ENCODE results near the gene MYO1E. TPM values are rescaled to one million over a fixed set of nuclear protein-coding genes. Genes with fewer than 3 reads are reported as not detected.

The MYO1E gene
- polyA plus RNA-seq, 1 donor from 2014 or later, result 0.38 TPM

DNA sequence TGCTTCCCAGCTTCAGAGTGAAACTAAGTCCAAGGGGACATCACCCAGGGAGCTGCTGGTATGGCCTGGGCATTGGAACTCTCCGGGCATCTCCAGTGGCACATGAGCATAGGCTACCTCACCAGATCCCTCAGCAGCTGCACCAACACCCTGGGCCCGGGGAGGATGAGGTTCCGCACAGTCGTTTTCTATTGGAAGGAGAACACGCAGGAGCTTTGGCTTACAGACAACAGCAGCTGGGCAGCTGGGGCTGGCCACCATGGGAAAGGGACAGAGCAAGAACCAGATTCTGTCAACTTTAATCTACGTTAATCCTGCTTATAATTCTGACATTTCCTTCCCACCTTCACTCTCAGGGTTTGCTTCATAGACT is 65.5 kb downstream of the MYO1E start:
- Histone ChIP-seq H3K4me3 (ENCODE audit: low read length) (no peak overlapping the region), H3K9ac (ENCODE audit: low read length) (no peak overlapping the region), H3K27ac (ENCODE audit: low read length) (no peak overlapping the region), H4K20me1 (ENCODE audit: insufficient read depth) (no peaks in the 10 kb centered on the region), H3K9me3 (ENCODE audit: low read length) (no peaks in the 10 kb centered on the region), H2AFZ (ENCODE audit: low read depth, low read length) (no peak overlapping the region), H3K9me2 (ENCODE audit: insufficient read depth, low read length) (no peaks in the 10 kb centered on the region), H3F3A (ENCODE audit: insufficient read depth, low read length, poor library complexity, severe bottlenecking) (no peaks in the 10 kb centered on the region), H3K79me2 (replicated peaks; ENCODE audit: insufficient read depth, low read length) (no peaks in the 10 kb centered on the region), H3K36me3 (ENCODE audit: insufficient read depth, low read length) (no peaks in the 10 kb centered on the region), H3K4me2 (ENCODE audit: low read length) (no peak overlapping the region), H3K27me3 (ENCODE audit: insufficient read depth, low read depth, low read length) (no peaks in the 10 kb centered on the region)
- TF ChIP-seq, protein P1, sequence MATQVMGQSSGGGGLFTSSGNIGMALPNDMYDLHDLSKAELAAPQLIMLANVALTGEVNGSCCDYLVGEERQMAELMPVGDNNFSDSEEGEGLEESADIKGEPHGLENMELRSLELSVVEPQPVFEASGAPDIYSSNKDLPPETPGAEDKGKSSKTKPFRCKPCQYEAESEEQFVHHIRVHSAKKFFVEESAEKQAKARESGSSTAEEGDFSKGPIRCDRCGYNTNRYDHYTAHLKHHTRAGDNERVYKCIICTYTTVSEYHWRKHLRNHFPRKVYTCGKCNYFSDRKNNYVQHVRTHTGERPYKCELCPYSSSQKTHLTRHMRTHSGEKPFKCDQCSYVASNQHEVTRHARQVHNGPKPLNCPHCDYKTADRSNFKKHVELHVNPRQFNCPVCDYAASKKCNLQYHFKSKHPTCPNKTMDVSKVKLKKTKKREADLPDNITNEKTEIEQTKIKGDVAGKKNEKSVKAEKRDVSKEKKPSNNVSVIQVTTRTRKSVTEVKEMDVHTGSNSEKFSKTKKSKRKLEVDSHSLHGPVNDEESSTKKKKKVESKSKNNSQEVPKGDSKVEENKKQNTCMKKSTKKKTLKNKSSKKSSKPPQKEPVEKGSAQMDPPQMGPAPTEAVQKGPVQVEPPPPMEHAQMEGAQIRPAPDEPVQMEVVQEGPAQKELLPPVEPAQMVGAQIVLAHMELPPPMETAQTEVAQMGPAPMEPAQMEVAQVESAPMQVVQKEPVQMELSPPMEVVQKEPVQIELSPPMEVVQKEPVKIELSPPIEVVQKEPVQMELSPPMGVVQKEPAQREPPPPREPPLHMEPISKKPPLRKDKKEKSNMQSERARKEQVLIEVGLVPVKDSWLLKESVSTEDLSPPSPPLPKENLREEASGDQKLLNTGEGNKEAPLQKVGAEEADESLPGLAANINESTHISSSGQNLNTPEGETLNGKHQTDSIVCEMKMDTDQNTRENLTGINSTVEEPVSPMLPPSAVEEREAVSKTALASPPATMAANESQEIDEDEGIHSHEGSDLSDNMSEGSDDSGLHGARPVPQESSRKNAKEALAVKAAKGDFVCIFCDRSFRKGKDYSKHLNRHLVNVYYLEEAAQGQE (IDR thresholded peaks at IDR 0.05; ENCODE audit: borderline replicate concordance), result no peak
- TF ChIP-seq SMC3 (conservative IDR thresholded peaks at IDR 0.05; ENCODE audit: poor library complexity) (no peak), MXI1 (conservative IDR thresholded peaks at IDR 0.05; ENCODE audit: poor library complexity, severe bottlenecking) (no peak), POLR2AphosphoS5 (IDR thresholded peaks at IDR 0.05) (no peak), EP300 (conservative IDR thresholded peaks at IDR 0.05; ENCODE audit: poor library complexity, severe bottlenecking) (no peak), TAF1 (IDR thresholded peaks at IDR 0.05; ENCODE audit: low read depth) (no peak), RAD21 (conservative IDR thresholded peaks at IDR 0.05) (no peak), EZH2 (IDR thresholded peaks at IDR 0.05; ENCODE audit: borderline replicate concordance, insufficient read depth, low read length, poor library complexity, severe bottlenecking) (no peak)
- TF ChIP-seq, protein P2, sequence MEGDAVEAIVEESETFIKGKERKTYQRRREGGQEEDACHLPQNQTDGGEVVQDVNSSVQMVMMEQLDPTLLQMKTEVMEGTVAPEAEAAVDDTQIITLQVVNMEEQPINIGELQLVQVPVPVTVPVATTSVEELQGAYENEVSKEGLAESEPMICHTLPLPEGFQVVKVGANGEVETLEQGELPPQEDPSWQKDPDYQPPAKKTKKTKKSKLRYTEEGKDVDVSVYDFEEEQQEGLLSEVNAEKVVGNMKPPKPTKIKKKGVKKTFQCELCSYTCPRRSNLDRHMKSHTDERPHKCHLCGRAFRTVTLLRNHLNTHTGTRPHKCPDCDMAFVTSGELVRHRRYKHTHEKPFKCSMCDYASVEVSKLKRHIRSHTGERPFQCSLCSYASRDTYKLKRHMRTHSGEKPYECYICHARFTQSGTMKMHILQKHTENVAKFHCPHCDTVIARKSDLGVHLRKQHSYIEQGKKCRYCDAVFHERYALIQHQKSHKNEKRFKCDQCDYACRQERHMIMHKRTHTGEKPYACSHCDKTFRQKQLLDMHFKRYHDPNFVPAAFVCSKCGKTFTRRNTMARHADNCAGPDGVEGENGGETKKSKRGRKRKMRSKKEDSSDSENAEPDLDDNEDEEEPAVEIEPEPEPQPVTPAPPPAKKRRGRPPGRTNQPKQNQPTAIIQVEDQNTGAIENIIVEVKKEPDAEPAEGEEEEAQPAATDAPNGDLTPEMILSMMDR (IDR thresholded peaks at IDR 0.05; ENCODE audit: poor library complexity, severe bottlenecking), result no peak

DNA sequence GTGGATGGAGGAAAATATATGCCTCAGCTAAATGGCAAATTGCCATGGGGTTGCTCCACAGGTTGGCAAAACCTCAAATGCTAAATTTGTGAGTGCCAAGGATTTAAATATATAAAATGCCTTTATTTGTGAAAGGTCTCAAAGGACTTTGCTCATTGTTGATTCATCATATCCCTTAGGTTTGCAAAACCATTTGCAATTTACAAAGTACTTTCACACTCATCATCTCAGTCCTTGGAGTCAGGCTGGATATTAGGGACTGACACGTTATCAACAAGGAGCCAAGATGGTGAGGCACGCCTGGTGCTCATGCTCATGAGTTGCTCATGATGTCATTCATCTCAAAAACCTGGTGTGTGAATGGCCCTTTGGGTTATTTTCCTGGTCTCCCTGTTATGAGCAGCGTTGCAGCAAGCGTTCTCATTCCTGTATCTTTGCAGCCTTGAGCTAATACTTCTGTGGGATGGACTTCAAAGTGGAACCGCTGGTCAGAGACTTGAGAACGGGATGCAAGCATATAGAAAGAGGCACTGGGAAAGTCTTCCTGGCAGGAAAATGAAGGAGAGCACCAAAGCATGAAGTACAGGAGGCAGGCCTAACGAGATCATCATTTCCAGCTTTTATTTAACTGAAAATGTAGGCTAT is 66.0 kb downstream of the MYO1E start:
- Histone ChIP-seq H3K9me2 (ENCODE audit: insufficient read depth, low read length) (no peaks in the 10 kb centered on the region), H3K4me3 (ENCODE audit: low read length) (no peak overlapping the region), H4K20me1 (ENCODE audit: insufficient read depth) (no peaks in the 10 kb centered on the region), H2AFZ (ENCODE audit: low read depth, low read length) (no peak overlapping the region), H3K27ac (ENCODE audit: low read length) (no peak overlapping the region), H3K9ac (ENCODE audit: low read length) (no peak overlapping the region), H3K36me3 (ENCODE audit: insufficient read depth, low read length) (no peaks in the 10 kb centered on the region), H3K79me2 (replicated peaks; ENCODE audit: insufficient read depth, low read length) (no peaks in the 10 kb centered on the region), H3K9me3 (ENCODE audit: low read length) (no peaks in the 10 kb centered on the region), H3F3A (ENCODE audit: insufficient read depth, low read length, poor library complexity, severe bottlenecking) (no peaks in the 10 kb centered on the region), H3K4me2 (ENCODE audit: low read length) (no peak overlapping the region), H3K27me3 (ENCODE audit: insufficient read depth, low read depth, low read length) (no peaks in the 10 kb centered on the region)
- TF ChIP-seq SMC3 (conservative IDR thresholded peaks at IDR 0.05; ENCODE audit: poor library complexity) (no peak), POLR2AphosphoS5 (IDR thresholded peaks at IDR 0.05) (no peak), EP300 (conservative IDR thresholded peaks at IDR 0.05; ENCODE audit: poor library complexity, severe bottlenecking) (no peak), MXI1 (conservative IDR thresholded peaks at IDR 0.05; ENCODE audit: poor library complexity, severe bottlenecking) (no peak), RAD21 (conservative IDR thresholded peaks at IDR 0.05) (no peak), TAF1 (IDR thresholded peaks at IDR 0.05; ENCODE audit: low read depth) (no peak), EZH2 (IDR thresholded peaks at IDR 0.05; ENCODE audit: borderline replicate concordance, insufficient read depth, low read length, poor library complexity, severe bottlenecking) (no peak)
- TF ChIP-seq, protein P2 (IDR thresholded peaks at IDR 0.05; ENCODE audit: poor library complexity, severe bottlenecking), result no peak
- TF ChIP-seq, protein P1 (IDR thresholded peaks at IDR 0.05; ENCODE audit: borderline replicate concordance), result no peak
